ENCODE results near the gene HOXA2.

Gene HOXA2

DNA sequence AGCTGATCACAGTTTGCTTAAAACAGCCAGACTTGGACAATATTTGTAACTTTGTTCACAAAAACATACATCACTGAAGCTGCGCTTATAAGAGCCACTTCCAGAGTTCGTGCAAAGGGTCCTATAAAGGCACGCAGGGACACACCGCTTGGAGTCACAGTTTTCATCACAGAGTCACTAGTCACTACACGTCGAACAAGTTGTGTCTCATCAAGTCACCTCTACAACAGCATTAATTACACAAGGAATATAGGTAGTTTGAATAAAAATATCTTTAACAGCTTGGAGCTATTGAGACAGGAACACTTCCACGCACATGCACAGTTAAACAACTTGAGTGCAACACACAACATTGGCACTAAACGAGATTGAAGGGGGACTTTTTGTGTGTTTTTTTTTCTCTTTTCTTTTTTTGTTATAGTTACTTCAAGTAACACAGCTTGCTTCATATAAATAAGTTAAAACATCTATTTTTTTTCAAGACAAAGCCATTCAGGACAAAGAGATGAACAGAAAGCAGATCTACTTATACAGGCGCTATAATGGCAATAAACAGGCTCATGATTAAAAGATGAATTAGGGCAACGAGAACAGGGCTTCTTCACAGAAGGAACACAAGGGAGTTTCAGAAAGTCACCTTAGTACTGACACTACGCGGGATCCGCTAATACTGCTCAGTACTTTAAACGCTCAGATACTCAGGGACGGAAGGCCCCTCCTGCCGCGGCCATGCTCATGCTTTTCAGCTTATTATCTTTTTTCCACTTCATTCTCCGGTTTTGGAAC, 38.8 kb upstream of the HOXA2 start:
- DNase-seq, result no peak

DNA sequence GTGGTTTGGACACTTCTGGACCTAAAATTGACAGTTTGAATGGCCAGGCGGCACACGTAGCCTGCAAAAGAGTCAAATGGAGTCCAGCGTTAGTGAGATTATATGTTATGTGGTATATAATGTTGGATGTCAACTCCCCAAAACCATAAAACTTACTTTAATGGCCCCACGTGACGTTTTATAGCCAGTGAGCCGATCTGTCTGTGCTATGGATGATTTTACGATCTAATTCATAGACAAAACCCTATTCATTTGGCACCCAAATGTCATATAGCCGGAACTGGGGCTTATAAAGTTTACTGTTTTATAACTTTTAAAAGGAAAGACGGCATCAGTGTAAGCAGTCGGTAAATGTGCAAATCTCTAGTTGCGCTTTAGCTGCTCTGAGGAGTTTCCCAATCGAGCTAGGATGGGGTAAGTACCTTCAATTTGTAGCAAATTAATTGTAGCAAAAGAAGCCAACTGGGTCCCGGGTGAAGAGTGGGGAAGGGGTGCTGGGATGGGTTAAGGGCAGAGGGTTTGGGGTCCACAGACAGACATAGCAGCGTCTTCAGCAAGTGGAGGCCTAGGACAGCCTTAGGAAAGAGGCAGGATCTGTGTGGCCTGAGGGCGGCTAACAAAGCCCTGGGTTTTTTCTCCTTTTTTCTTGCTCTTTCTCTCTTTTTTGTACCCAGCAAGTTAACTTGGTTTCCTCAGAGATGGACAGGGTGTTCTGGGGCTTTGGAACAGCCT, 37.8 kb upstream of the HOXA2 start:
- DNase-seq, result no peak

DNA sequence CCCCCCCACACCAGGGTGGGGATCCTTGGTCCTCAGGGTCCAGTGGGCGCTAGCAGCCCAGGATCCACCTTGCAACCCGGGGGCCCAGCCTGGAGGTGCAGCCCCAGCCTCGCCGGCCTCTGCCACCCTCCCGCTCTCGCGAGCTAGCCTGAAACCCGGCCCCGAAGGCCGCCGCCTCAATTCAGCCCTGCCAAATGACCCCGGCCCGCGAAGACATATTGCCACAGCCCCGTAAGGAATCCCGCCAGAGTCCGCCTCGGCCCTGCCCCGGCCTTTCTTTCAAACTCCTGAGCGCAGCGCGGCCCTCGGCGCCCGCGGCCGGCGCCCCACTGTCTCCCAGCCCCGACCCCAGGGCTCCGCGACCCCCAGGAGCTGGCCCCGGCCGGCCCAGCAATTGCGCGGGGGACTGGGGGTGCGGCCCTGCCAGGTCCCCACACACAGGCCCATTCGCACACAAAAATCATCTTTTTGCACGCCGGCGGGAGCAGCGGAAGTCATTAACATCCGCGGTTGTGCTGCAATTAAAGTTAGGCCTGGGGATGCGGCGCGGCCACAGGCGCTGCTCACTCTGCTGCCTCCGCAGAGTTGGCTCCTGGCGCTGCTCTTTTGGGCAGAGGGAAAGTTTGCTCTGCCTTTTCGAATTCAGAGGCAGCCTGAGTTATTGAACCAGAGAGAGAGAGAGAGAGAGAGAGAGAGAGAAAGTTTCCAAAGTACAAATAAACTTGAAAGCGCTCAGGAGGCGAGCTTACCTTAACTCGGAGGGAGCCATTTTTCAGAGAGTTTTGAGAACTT, 37.0 kb upstream of the HOXA2 start:
- no peak for DNase-seq

DNA sequence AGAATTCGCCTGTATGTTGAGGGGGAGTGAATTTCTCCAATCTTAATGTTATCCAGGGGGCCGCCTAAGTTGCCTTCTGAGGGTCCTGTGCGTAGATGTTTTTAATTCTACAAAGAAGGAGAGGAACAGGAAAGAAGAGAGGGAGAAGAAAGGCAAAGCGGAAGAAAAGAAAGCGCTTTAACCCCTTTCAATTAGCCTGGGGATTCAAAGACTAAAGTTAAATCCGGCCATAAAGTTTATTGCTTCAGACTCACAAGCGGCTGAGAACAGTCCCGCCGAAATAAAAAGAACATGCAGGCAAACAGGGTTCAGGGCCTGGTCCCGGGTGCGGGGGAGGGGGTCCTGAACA, 36.5 kb upstream of the HOXA2 start:
- DNase-seq, result no peak

DNA sequence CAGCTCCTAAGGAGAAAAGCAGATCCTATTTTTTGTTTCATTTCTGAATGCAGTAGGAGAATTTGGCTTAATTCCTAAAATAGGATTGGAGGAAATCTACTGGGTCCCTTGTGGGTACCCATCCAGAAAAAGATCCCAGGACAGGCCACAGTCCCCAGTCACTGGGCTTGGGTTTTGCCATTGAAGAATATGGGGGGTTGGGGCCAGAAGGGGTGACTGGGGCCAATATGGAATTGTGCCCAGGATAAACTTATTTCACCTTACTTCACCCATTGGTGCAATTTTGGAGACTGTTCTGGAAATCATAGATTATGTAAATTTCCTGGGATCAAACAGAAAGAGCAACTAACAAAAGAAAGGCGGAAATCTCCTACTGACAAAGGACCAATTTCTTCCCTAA, 36.0 kb upstream of the HOXA2 start:
- no peak for DNase-seq

DNA sequence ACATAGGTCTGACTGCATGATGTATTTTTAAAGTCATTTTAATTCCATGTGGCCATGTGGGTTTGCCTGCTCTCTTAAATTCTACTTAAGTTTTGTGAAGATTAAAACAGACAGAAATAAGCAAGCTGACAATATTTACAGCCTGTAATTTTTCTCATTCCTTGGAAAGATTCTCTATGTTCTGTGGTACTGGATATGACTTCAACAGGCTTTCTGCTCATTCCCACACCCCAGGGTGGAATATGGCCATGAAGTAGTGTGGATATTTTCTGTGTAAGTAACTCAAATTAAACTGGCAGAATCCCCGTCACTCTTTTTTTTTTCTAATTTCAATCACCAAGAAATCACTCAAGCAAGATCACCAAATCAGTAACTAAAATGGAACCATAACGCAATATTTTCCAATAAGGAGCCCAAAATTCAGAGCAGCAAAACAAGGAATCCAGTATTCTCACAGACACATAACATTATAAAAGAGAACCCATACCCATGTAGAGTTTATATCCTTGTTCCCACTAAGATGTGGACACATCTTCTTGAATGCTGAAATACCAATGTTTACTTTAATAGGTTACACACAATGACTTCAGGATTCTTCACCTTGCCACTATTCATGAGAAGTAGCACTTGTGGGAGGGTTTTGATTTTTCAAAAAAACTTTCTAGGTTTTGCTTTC, 35.3 kb upstream of the HOXA2 start:
- no peak for DNase-seq

DNA sequence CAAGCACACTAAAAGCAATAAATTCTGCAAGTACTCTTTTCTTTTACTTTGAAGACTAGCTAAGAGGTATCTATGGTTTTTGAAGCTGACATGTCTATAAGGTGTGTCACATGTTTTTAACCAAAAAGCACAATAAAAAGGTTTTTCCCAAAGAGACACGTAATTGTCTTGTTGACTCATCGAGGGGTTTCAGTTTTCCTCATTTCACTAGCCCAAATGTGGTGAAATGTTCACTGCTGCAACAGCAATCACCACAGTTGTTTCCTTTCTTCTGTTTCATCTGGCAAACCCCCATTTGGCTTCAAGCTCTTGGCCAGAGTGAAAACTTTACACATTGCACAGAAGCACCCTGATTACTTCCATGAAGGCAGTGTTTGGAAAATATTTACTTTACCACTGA, 31.9 kb upstream of the HOXA2 start:
- DNase-seq, result no peak

DNA sequence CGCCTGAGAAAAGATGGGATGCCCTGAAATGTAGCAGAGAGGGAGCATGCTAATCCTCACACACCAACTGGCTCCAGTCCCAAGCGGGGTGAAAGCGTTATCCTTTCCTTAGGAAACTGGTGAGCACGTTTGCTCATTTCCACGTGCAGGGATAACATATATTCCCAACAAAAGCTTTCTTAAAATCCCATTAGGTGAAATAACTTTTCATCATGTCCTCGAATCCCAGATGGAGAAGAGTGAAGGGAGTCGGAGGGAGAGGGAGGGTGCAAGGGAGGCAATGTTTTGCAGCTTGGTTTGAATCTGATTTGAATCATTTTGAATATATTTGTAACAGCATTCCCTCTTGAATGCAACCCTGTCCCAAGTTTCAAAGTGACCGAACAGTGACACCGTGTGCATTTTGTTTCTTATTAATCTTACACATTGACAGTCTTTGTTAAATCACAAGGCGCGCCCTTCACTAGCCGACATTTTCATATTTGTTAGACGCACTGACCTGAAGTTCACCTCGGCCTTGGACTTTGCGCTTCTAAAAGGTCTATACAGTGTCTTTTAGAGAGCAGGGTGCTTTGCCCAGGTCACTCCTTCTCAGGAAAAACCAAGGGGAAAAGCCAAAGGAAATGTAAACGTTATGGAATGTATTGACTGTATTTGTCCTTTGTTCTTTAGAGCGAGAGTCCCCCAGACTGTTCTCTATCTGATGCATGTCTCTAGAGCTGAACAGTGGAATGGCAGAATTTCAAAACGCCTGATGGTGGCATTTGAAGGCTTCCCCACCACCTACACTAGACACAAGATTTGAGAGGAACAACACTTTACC, 31.1 kb upstream of the HOXA2 start:
- DNase-seq, result no peak

DNA sequence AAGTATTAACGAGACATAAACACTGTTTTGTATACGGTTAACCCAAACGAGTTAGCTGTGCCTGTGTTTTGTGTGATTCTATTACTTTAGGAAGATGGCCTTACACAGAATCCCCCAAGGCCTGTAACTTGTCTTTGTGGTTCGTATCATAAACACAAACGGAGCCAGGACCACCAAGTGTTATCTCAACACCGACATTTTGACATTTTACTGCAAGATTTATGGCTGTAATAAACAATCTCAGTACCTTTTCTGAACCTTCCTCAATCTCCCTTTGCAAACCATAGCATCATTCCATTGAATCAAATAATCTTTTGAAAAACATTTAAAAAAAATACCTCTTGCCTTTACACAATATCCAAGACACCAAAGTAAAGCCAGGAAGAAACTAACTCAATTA, 30.5 kb upstream of the HOXA2 start:
- no peak for DNase-seq

DNA sequence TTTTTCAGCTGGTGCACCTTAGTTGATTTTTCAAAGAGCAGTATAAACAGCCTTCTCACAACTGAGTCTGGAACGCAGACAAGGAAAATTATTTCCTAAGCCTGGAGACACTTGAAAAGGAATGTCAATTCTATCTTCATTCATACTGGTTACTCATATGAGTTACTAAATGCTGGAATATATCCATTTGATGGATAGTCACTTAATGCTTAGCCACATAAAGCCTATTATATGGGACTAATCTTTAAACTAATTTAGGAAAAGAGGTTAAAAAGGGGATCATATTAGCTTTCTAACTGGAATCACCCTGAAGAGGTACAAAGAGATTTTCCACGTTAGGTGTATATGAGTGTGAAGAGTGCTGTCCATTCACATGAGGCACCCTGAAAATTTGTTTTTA, 29.7 kb upstream of the HOXA2 start:
- no peak for DNase-seq

DNA sequence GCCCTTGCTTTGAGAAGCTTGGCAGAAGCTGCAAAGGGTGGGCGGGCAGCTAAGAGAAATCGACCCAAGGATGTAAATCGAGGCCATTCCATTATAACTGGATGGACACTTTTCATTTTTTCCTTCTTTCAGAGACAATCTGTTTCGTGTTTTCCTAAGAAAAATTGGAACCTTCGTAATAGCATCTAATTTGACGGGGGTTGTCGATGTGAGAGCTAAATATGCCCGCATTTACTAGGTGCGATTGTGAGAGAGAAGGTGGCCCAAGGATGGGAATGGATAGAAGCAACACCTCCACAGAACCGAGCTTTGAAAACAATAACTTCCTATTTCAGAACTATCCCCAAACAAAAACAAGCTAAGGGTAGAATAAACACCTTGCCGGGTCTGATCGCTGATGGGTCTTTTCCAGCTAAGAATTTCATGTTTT, 28.9 kb upstream of the HOXA2 start:
- no peak for DNase-seq

DNA sequence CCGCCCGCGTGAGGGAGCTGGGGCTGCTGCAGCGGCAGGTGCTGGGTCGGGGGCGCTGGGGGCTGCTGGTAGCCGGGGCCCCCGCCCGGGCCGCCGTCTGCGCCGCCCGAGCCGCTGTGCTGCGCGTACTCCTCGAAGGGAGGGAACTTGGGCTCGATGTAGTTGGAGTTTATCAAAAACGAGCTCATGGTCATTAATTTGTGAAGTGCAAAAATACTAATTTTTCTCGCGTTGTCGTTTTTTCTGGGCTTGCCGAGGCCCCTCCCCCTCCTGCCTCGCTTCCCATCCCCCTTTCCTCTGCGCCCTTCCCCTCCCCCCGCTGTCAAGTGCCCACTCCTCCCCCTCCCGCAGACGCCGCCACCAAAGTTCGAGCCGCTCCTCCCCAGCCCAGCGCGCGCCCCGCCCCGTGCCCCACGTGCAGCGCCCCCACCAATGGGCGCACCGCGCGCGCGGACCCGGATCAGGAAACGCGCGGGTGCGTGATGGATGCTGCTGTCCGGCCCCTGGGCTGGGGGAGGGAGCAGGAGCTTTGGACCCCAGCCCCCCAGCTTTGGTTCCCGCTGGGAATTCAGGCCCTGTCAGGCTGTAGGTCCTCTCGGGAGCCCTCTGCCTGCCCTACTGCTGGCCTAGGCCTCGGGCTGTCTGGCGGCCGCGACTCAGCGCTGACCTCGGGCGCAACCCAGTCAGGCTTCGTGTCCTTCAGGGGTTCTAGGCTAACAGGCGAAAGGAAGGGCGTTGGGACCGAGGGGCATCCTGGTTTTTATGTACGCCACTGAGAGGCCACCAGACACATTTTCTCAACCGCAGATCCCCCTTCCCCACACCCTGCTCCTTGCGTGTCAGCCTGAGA, 28.3 kb upstream of the HOXA2 start, which contains the start of gene HOXA4:
HOXA4 (minus strand) TSS at position 218 of the 850 bp plus-strand sequence; CDS start at position 194, 24 bp downstream.
- peak; percentile 47 for DNase-seq

DNA sequence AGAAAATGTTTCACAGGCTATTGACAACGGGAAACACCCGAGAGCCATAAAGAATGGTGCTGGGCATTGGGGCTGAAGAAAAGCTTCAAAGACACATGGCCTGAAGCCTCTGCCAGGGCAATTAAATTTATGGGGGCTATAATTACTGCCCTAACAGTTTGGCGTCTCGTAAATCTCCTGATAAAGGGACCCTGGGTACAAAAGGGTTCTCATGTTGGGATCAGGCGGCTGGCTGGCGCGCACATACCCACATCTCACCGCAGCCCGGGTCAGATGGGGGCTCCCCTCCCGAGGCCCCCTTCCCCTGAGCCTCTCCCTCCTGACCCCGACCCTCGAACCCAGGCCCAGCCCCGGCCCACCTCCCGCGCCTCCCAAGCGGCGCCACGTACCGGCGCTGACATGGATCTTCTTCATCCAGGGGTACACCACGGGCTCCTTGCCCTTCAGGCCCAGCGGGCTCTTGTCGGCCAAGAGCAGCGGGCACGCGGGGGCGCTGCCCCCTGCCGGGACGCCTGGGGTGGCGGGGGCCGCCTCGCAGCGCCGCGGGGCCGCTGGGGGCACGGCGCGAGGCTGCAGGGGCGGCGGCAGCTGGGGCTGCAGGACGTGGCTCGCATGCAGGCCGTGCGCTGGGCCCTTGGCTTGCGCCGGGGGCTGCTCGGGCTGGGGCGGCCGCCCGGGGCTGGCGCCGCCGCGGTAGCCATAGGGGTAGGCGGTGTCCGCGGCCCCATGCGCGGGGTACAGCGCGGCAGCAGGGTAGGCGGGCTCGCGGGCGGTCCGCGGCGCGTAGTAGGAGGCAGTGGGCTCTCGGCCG, 27.5 kb upstream of the HOXA2 start:
- no peak for DNase-seq

DNA sequence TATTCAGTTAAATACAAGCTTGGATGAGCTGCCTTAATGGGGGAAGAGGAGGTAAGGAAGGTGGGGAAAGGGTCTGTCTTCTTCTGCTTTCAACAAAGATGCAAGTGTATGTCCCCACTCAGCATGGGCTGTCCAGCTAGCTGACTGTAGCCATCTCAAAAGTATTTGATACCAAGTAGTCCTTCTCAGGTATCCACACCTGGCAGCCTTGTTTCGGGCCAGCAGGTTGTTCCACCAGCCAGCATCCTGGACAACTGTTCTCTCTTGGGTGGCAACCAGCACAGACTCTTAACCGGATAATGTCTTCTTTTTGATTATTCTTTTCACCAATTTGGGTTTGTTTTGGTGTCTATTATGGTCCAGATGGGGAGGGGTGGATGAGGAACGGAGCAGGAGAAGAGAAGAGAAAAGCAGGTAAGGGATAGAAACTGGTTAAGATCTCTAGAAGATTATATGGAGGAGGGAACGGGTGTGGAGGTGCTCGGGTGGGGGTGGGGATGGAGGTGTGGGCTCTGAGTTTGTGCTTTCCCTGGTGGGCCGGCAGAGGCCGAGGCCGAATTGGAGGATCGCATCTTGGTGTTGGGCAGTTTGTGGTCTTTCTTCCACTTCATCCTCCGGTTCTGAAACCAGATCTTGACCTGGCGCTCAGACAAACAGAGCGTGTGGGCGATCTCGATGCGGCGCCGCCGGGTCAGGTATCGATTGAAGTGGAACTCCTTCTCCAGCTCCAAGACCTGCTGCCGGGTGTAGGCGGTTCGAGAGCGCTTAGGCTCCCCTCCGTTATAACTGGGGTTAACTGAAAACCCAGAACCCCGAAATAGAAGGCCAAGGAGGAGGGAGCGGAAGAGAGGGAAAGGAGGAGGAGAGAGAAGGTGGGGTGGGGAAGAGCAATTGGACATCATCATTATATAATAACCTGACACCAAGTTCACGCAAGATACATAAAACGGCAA, 26.6 kb upstream of the HOXA2 start:
- no peak for DNase-seq

DNA sequence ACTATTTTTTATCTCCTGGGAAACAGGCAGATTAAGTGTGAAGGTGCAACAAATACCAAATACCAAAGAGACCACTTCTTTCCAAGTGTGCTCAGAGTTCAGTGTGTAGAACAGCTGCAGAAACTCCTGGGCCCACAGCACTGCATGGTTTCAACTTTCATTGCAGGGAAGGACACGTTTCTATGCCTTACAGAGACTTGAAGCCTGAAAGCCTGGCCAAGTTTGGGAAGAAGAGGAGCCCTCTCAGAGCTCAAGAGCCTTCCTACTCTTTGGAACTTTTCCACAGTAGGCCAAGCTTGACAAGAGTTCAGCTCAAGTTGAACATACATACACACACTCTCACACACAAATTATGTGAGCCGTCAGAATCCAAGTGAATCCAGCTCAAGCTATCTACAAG, 25.6 kb upstream of the HOXA2 start:
- DNase-seq, result no peak

DNA sequence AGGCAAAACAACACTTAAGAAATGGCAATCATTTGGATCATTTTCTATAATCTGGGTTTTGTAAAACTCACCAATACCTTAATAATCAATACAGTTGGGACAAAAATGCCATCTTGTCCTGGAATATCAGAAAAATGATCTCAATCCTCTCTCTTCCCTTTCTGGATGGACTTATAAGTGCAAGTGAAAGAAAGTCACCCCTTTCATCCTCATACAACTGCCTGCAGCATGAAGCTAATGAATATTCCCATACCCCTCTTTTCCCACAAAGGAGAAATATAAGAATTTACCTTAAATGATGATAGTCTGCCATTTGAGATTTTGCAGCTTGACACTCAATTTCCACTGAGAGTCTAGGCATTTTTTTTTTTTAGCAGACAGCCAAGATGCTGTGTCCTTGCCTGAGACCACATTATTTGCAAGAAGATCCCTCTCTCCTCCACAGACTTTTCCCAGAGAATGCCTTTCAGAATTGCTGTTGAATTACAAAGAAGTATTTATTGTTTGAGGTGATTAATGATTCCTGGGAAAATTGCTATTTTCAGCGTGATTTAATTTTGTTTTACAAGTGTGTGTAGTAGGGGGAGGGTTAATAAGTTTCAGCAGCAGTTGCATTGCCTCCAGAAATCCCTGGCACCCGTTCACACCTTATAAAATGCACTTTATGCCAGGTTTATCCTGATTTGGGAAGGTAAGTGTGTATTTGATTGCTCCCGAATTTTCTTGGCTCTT, 24.3 kb upstream of the HOXA2 start:
- DNase-seq, result no peak

DNA sequence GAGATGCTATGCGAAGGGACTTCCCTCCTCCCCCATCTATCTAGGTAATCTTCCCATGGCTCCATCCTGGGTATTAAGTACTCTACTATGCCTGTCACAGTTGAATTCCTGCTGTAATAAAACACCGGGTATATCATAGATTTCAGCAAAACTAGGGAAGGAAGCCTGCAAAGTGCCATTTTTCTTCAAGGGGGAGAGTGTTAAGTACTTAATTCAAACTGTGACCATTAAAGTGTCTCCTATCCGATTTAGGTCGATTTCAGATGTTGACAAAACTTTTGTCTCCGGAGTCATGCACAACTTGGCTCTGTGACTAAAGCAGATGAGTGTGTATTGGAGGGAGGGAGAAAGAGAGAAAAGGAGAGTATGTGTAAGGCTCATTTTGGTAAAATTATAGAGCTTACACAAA, 23.5 kb upstream of the HOXA2 start:
- DNase-seq, result no peak

All from cortex of kidney (tissue), 1 donor.